ENCODE measurements around the gene PHAF1.
A peak's percentile ranks its signal among the peaks of the same experiment; 100 is the strongest.
"Not testable (repeated sequence)": the region's sequence is repeated elsewhere in the genome, so short reads cannot be mapped to it uniquely, and the experiment has no call there.

Gene PHAF1

GRCh38 chr16:67105881-67106280 lies 3.9 kb upstream of the PHAF1 start:
- DNase-seq, result no peak

- DNase-seq, result no peak
These were observed 1.3 kb upstream of the PHAF1 start for GRCh38 chr16:67108489-67108888.

GRCh38 chr16:67108931-67109406 lies 772 bp upstream of the PHAF1 start:
- DNase-seq, result no peak

- no peak for DNase-seq
These were observed 2.3 kb downstream of the PHAF1 start for GRCh38 chr16:67111951-67112444.

DNA sequence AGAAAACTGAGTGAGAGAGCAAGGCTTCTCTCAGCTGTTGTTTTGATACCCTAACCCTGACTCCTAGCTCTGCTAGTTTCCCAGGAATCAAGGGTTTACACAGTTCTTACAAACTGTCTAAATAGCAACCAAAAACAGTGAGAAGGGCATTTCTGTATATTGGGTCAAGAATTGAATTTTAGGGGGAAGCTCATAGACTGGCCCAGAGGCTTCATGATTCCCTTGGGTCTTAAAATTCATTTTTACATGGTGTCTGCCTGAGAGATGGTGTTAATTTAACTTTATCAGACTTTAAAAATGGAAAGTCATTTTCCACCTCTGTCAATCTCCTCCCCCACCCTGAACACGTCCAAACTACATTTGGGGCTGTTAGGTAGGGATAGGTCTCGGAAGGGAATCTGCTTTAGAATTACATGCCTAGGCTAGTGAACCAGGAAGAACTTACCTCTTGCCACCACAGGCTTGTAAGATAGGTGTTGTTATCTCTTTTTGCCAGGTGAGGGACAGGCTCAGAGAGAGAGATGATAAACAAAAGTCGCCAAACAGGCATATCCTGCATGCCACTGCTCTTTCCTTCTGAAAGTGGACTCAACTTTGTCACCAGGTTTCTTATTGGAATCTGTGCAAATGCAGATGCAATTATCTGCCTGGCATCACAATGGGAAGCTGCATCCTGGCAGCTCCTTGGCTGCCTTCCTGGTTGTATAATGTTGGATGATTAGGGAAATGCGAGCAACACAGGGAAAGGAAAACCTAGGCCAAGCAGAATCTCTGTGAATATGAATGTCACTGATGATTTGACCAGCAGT lies 3.1 kb downstream of the PHAF1 start:
- no peak for DNase-seq

GRCh38 chr16:67114793-67115192 lies 5.1 kb downstream of the PHAF1 start:
- no peak for DNase-seq

GRCh38 chr16:67115639-67116038 lies 5.9 kb downstream of the PHAF1 start:
- peak; percentile 28 for DNase-seq

DNA sequence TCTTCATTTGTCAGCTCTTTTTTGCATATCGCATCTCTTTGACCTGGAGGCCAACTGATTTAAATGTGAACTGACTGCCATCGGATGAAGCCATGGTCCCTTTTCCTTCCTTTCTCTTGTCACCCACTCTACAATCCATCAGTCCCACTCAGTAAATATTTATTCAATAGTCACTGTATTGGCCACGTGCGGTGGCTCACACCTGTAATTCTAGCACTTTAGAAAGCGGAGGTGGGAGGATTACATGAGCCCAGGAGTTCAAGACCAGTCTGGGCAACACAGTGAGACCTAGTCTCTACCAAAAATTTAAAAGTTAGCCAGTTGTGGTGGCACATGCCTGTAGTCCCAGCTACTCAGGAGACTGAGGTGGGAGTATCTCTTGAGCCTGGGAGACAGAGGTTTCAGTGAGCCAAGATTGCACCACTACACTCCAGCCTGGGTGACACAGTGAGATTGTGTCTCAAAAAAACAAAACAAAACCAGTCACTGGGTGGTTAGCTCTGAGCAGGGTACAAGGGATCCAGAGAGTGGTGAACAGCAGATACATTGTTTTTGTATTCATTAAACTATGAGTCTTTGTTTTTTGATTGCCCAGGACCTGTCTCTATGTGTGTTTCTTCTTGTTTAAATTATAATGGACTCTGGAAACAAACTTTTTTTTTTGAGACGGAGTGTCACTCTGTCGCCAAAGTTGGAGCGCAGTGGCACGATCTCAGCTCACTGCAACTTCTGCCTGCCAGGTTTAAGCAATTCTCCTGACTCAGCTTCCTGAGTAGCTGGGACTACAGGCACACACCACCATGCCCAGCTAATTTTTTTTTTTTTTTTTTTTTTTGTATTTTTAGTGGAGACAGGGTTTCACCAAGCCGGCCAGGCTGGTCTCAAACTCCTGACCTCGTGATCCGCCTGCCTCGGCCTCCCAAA lies 6.9 kb downstream of the PHAF1 start:
- no peak for DNase-seq

GRCh38 chr16:67117716-67118115 lies 8.0 kb downstream of the PHAF1 start:
- no peak for DNase-seq

DNA sequence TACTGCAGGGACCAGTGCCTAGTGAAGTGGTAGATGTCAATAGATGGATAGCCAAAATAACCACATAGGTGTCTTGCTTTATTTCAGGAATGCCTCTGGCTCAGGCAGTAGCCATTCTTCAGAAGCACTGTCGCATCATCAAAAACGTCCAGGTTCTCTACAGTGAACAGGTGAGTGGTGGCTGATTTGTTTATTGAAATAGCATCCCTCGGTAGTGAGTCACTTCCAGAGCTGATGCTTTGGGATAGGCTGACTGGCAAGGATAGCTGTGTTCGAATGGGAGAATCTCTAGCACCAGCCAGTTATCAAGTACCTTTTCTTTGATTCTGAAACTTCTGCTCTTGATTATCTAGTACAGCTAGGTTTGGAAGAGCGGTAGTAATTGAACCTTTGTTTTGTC lies 10.3 kb downstream of the PHAF1 start:
- no peak for DNase-seq

- DNase-seq, result not testable (repeated sequence)
These were observed 13.1 kb downstream of the PHAF1 start for GRCh38 chr16:67122799-67123198.

- no peak for DNase-seq
These were observed 18.7 kb downstream of the PHAF1 start for GRCh38 chr16:67128417-67128816.

GRCh38 chr16:67128887-67129286 lies 19.1 kb downstream of the PHAF1 start:
- DNase-seq, result no peak

DNA sequence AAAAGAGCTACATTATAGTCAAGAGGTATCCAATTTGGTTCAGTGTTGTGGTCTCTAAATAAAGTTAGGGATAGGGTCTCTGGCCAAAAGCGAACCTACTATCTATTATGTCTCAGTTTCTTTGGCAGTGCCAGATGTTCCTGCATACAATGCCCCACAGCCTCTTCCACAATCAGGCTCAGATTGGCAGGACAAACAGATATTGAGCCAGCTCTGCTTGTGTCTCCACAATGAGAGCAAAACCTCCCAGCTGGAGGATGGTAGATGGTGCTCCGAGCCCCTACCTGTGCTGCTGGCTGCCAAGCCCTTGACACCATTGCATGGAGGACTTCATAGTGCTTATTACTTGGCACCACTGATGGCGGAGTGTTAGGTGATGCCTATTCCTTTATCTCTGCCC lies 19.7 kb downstream of the PHAF1 start:
- no peak for DNase-seq

- no peak for DNase-seq
These were observed 27.9 kb downstream of the PHAF1 start for GRCh38 chr16:67137605-67138004.

DNA sequence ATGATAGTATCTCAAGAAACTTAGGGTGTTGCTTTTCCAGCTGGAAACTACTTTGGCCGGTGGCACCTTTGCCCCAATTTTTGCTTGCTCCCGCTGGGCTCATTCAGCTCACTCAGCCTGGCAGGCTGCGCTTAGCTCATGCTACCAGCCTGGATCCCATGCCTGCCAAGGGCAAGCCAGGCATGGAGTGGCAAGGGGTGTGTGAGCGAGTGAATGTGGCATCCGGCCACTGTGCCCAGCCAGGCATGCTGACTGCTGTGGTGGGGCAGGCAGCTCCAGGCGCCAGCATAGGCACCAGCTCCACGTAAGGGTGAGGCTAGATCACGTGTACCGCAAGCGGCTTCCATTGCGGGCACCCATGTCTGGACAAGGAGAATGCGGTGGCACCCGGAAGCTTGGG lies 31.6 kb downstream of the PHAF1 start:
- no peak for DNase-seq

- no peak for DNase-seq
These were observed 32.6 kb downstream of the PHAF1 start for GRCh38 chr16:67142342-67142741.

GRCh38 chr16:67144943-67145342 lies 35.2 kb downstream of the PHAF1 start:
- no peak for DNase-seq

DNA sequence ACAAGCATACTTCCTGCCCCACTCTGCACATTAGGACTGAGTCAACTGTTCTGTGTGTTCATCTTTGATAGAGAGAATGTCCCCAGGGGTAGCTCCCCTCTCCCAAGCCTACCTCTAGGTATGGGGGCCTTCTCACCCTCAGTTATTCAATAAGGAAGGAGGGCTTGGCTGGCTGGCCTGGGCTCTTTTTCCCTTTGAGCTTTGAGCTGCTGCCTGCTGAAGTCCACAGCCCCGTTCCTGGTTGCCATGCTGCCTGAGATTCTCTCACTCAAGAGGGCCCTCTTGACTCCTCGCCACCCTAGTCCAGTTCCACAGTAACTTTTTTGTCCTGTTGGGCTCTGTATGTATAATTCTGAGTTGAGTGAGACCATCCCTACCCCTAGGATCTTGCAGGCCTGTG lies 36.0 kb downstream of the PHAF1 start:
- DNase-seq, result no peak

GRCh38 chr16:67146523-67147357 lies 37.0 kb downstream of the PHAF1 start:
- no peak for DNase-seq

DNA sequence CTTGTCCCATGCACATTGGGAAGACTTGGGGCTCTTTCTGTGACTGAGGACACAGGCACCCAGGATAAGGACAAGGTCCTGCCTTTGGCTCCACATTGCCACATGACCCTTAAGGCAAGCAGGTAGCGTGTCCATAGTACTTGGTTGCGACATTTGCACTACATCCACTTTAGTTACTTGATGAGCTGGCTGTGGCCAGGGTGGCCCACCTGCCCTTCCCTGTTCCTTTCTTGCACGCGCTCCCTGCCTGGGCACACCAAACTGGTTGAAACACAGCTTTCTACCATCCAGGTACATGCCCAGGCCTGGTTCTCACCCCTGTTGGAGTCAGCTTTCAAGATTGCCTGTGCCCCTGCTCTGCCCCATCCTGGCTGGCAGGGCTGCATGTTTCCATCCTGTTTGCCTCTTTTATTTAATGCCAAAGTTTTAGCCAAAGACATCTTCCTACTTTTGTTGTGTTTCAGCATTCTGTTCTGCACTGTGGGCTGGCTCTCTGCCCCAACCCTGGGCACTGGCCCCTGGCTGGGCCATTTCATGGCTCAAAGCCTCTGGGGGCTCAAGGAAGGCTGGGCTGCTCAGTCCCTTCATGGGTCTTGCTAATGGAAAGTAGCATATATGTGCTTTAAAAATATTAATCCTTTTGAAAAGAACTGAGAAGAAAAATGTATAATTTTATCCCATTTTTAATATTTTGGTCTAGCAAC lies 37.8 kb downstream of the PHAF1 start:
- no peak for DNase-seq

DNA sequence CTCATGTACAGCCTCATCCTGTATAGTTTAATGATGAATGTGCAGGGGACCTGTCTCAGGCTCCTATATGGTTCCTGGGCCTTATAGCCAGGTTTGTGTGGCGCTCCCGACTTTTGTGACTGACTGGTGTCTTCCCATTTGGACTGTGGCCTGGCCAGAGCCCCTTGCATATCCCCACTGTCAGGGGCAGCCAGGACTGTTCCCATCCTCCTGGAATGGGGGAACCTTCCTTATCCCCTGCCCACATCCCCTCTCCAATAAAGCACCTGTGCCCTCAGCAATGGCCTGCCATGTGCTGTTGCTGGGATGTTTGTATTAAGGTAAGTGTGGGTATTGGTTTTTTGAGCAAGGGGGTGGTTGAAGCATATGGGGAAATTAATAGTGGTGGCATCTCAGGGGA lies 38.5 kb downstream of the PHAF1 start:
- DNase-seq, result no peak
